ENCODE data around the gene CDY1B.
"Not testable (repeated sequence)": the region's sequence is repeated elsewhere in the genome, so short reads cannot be mapped to it uniquely, and the experiment has no call there.

The CDY1B gene

GRCh38 chrY:24047919-24048318, at the start of gene CDY1B:
CDY1B (minus strand) TSS chrY:24048019; CDS start chrY:24047688, 331 bp downstream.
- H3K27ac ChIP-seq, result not testable (repeated sequence)

- H3K27ac ChIP-seq, result not testable (repeated sequence)
These were observed 1.7 kb upstream of the CDY1B start for GRCh38 chrY:24049525-24049924.

GRCh38 chrY:24043209-24043608, 4.6 kb downstream of the CDY1B start:
- not testable (repeated sequence) for H3K27ac ChIP-seq

- not testable (repeated sequence) for H3K27ac ChIP-seq
These were observed 8.7 kb downstream of the CDY1B start for GRCh38 chrY:24039008-24039718.

GRCh38 chrY:24026212-24027103, 21.4 kb downstream of the CDY1B start:
- not testable (repeated sequence) for H3K27ac ChIP-seq
